Keratinocyte (primary cell): ENCODE measurements around the gene MYPN.

Experiments
- EZH2 ChIP-seq: IDR thresholded peaks from one replicate; pipeline ENCODE4 v1.6.1; 2012; ENCODE audit warnings: inconsistent platforms, mild to moderate bottlenecking, low read length, moderate library complexity
- TF ChIP-seq, protein P1 (sequence below), 3 experiments: IDR thresholded peaks in 1 of 3; conservative IDR thresholded peaks in 1 of 3; optimal IDR thresholded peaks in 1 of 3; 2 replicates in 2 of 3; 3 replicates in 1 of 3; pipeline versions ENCODE3 to v1.5.1; 2011; ENCODE audit warnings: low read length in 3 of 3, mild to moderate bottlenecking in 3 of 3, moderate library complexity in 2 of 3, control low read depth in 1 of 3, inconsistent platforms in 1 of 3; ENCODE audit not compliant: insufficient read depth in 2 of 3; ENCODE audit errors: extremely low read depth in 1 of 3

DNA sequence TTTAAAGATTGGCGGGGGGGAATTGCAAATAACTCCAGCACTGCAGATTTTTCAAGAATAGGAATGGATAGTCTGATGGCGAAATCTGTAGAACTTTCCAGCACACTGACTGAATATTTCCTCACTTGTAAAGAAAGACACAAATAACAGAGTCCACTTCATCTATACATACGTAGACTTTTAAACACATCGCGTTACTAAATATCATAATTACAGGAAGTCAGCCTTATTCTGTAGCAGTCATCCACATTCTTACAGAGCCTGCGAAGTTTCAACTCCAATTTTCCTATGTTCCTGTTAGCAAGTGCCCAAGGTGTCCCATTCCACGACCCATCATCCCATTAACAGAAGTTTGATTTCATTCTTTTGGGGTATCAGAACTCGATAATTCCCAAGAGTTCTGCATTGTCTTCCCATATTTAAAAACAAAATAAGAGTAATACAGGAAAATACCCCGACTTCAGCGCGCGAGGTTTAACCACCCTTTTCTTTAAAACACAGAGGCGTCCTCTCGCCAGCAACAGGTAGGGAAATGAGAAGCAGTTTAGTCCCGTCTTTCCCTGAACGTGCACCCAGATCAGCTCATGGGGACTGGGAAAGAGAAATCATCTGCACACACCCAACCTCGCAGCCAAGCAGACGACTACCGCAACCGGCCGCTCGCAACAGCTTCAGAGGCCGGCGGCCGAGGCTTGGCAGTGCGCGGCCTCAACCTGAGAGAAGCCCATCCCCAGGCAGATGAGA, 35.1 kb upstream of the MYPN start:
- TF ChIP-seq, protein P1, sequence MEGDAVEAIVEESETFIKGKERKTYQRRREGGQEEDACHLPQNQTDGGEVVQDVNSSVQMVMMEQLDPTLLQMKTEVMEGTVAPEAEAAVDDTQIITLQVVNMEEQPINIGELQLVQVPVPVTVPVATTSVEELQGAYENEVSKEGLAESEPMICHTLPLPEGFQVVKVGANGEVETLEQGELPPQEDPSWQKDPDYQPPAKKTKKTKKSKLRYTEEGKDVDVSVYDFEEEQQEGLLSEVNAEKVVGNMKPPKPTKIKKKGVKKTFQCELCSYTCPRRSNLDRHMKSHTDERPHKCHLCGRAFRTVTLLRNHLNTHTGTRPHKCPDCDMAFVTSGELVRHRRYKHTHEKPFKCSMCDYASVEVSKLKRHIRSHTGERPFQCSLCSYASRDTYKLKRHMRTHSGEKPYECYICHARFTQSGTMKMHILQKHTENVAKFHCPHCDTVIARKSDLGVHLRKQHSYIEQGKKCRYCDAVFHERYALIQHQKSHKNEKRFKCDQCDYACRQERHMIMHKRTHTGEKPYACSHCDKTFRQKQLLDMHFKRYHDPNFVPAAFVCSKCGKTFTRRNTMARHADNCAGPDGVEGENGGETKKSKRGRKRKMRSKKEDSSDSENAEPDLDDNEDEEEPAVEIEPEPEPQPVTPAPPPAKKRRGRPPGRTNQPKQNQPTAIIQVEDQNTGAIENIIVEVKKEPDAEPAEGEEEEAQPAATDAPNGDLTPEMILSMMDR (optimal IDR thresholded peaks at IDR 0.05 in 1 of 3, IDR thresholded peaks at IDR 0.05 in 1 of 3, conservative IDR thresholded peaks at IDR 0.05 in 1 of 3; ENCODE audit: extremely low read depth in 1 of 3, insufficient read depth in 2 of 3, low read length in 3 of 3) = no peak
- no peak for TF ChIP-seq EZH2
